ENCODE data around the gene PPP1R15B.
A peak's percentile ranks its signal among the peaks of the same experiment; 100 is the strongest.

PPP1R15B gene

DNA sequence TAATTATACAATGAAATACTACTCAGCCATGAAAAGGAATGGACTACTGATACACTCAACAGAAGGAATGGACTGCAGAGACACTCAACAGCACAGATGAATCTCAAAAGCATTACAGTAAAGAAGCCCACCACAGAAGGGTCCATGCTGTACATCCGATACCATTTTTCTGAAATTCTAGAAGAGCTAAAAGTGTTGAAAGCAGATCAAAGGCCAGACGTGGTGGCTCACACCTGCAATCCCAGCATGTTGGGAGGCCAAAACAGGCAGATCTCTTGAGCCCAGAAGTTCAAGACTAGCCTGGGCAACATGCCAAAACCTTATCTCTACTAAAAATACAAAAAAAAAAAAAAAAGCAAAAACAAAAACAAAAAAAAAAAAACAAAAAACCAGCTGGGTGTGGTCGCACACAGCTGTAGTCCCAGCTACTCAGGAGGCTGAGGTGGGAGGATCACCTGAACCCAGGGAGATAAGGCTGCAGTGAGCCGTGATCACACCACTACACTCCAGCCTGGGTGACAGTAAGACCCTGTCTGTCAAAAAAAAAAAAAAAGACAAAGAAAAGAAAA is 15.5 kb downstream of the PPP1R15B start:
- no peak for DNase-seq

GRCh38 chr1:204391629-204392028 is 20.0 kb downstream of the PPP1R15B start:
- no peak for DNase-seq

DNA sequence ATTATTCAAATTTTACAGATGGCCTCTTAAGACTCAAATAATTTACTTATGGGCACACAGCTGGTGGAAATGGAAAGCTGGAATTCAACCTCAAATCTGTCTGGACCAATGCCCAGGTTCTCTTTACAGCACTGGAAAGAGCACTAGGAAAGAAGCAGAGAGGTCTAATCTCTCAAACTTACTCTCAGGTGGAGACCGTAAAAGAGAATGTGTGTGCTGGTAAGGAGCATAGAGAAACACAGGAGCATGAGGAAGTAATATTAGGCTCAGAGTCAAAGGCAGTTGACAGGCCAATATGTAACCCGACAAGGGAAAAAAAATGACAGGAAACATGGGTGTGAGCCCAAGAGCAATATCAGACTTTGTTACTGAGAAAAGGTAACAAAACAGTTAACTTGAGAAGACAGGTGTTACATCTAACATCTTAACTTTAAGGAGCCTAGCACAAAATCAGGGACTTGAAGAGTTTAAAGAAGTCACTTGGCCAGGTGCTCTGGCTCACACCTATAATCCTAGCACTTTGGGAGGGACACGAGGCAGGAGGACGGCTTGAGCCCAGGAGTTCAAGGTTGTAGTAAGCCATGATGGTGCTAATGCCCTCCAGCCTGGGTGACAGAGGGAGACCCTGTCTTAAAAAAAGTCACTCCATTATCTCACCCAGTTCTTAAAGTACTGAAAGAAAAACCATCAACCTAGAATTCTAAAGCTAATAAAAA is 20.7 kb downstream of the PPP1R15B start:
- no peak for DNase-seq

- DNase-seq, result no peak
Observed at GRCh38 chr1:204385727-204386126, 25.9 kb downstream of the PPP1R15B start.

GRCh38 chr1:204384636-204385352 is 26.8 kb downstream of the PPP1R15B start:
- no peak for DNase-seq

GRCh38 chr1:204383163-204383904 is 28.3 kb downstream of the PPP1R15B start:
- no peak for DNase-seq

DNA sequence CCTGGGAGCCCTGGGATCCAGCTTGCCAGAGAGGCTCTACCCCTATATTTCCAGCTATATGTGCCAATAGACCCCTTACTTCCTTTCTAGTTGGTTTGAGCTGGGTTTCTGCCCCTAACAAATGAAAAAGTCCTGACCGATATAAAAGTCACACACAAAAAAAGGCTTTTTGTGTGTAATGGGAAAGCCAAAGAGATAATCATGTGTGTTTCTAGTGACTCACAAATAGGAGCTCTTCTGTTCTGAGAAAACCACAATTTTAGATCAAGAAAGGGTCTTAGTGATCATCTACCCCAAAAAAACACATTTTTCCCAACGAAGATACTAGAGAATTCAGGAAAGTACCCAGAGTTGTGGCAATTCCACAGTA is 28.9 kb downstream of the PPP1R15B start:
- DNase-seq, result no peak

- DNase-seq, result no peak
Observed at GRCh38 chr1:204380293-204380831, 31.3 kb downstream of the PPP1R15B start.

DNA sequence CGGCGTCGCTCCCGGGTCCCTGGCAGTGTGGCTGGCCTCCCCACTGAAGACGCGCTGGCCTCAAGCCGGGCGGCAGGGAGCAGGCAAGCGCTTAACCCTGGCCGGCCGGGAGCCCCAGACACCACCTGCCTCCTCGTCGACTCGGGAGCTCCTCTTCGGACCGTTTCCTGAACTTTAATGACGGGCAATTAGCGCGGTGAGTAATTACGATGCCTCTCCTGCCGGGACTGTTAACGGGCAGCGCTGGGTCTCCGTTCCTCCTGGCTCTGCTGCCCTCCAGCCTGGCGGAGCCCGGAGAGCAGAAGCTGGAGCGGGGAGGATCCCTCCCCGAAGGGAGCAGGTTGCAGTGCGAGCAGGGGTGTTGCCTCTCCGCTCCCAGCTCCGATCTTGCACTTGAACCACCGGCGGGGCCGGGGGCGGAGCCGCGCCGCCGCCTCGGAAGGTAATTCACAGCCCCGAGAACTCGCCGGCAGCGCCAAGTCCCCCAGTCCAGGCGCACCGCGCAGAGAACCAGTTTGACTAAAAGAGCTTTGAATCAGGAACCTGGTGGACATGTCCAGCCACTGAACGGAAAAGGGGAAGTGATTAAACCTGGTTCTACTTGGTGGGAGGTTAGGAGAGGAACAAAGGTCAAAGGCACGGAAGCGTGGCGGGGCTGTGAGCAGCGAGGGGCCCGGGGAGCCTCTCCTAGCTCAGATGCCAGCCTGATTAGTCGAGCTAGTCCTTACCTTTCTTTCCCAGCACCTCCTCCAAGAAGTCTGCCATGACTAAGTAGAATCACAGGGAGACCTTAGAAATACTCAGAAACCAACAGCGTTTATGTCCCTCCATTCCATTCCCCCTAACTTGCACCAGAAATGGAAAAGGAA is 33.6 kb downstream of the PPP1R15B start:
- DNase-seq, result peak; percentile 25

GRCh38 chr1:204376919-204377799 is 34.5 kb downstream of the PPP1R15B start:
- DNase-seq, result no peak

GRCh38 chr1:204376465-204376864 is 35.2 kb downstream of the PPP1R15B start:
- no peak for DNase-seq

DNA sequence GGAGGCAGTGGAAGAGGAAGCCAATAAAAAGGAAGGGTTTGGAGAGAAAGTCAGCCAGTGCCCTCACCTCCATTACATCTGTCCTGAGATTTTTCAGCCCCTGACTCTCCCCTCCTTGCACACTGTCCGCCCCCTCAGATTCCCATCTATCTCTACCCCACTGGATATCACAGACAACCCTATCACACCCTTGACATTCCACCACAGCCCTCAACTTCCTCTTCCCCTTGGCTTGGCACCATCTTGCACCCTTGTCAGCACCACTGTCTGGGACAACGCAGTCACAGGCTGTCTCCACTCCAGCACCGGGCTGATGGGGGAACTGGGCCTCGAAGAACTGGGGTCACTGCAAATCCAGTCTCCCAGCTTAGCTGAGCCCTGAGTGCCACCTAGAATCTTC is 37.7 kb downstream of the PPP1R15B start:
- no peak for DNase-seq

GRCh38 chr1:204370176-204370575 is 41.4 kb downstream of the PPP1R15B start:
- DNase-seq, result no peak

DNA sequence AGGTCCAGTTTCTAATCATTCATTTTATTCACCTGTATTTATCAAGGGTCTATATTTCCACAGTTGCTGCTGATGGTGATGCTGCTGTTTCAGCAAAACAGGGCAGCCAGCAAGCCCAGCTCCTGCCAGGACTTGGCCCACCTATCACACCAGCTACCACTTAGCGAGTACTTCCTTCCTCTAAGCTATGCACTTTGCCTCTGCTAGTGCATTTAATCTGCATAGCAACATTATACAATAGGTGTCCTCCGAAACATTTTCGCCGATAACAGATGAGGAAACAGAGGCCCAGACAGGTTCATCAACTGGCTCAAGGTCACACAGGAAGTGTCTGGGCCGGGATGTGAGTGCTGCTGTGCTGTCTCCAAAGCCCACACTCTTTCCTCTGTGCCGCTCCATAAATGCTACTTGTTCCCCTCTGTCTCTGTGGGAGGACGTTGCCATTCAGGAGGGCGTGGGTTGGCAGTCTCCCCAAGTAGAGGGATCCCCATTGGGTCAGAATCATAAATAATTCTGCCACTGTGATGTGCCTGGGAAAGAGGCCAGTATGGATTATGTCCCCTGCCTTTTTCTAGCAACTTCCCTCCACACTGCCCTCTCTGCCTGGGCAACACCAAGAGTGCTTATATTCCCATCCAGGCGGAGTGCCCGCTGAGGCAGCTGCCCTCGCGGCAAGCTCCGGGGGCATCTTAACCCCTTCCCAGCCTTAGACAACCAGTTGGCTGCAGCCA is 42.5 kb downstream of the PPP1R15B start:
- DNase-seq, result no peak

DNA sequence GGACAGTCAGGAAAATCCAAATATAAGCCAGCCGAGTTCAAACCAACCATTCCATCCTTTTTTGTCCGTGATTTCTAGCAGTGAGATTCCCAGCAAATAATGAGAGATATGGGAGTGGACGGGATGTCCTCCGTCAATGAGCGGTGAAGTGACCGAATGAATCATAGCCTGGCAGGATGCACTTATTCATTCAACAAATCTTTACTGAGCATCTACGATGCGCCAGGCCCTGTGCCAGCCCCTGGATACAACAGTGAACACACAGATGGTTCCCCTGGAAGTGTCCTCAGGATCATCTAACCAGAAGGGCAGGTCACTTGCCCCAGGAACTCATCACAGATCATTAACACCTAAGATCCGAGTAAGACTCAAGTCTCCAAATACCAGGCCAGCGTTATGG is 43.7 kb downstream of the PPP1R15B start:
- no peak for DNase-seq

- no peak for DNase-seq
Observed at GRCh38 chr1:204367193-204367858, 44.3 kb downstream of the PPP1R15B start.

GRCh38 chr1:204366759-204367158 is 44.9 kb downstream of the PPP1R15B start:
- DNase-seq, result no peak

- DNase-seq, result peak; percentile 80
Observed at GRCh38 chr1:204363335-204364114, 48.1 kb downstream of the PPP1R15B start.

GRCh38 chr1:204362984-204363334 is 48.7 kb downstream of the PPP1R15B start:
- DNase-seq, result no peak
